Measurements from ENCODE around the gene SRPX.

- TF ChIP-seq CTCF (IDR thresholded peaks at IDR 0.05; ENCODE audit: insufficient read depth, low read length, poor library complexity, severe bottlenecking) = no peak
- no peak for TF ChIP-seq EZH2phosphoT487 (conservative IDR thresholded peaks at IDR 0.05; ENCODE audit: low read length)
Measured at GRCh38 chrX:38205039-38205438, 15.6 kb downstream of the SRPX start.
